HG03135 (cell line): ENCODE results near the gene DGAT2.
A peak's percentile ranks its signal among the peaks of the same experiment; 100 is the strongest.
"Not testable (repeated sequence)": the region's sequence is repeated elsewhere in the genome, so short reads cannot be mapped to it uniquely, and the experiment has no call there.

Experiments used
- ATAC-seq: cut with Tn5 transposase; IDR thresholded peaks from one replicate; pipeline ENCODE4 v1.9.1; 2021; ENCODE audit warnings: mild to moderate bottlenecking, moderate library complexity; ENCODE audit not compliant: unreplicated experiment

DGAT2 gene, protein sequence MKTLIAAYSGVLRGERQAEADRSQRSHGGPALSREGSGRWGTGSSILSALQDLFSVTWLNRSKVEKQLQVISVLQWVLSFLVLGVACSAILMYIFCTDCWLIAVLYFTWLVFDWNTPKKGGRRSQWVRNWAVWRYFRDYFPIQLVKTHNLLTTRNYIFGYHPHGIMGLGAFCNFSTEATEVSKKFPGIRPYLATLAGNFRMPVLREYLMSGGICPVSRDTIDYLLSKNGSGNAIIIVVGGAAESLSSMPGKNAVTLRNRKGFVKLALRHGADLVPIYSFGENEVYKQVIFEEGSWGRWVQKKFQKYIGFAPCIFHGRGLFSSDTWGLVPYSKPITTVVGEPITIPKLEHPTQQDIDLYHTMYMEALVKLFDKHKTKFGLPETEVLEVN

DNA sequence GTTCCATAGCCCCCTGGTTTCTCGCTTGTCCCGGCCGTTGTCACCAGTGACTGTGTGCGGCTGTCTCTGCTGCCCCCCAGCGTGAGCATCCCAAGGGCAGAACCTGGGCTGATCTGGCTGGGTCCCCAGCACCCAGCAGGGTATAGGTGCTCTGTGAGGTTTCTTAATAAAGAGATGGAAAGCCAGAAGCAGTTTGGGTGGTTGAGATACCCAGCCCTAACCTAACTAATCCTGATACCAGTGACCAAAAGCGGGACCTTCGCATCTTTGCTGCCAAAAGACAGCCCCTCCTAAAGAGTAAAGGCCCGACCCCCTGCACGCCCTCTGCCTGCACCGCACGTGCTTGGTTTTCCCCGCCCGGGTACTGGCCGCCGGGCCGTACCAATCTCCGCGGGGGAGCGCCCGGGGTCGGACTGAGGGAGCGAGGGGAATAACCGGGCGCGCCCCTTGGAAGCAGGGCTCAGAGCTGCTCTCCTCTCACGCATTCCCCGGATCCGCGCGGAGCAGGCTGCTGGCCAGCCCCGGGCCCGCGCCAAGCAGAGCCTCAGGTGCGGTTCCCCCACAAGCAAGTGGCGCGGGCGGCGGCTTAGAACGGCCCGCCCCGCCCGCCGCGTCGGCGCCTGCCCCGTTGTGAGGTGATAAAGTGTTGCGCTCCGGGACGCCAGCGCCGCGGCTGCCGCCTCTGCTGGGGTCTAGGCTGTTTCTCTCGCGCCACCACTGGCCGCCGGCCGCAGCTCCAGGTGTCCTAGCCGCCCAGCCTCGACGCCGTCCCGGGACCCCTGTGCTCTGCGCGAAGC, at the start of gene DGAT2:
Gene DGAT2 (plus strand): TSS at position 667 of the 797 bp plus-strand sequence. CDS start 214 bp downstream, outside the sequence.
- ATAC-seq: peak; percentile 70

DNA sequence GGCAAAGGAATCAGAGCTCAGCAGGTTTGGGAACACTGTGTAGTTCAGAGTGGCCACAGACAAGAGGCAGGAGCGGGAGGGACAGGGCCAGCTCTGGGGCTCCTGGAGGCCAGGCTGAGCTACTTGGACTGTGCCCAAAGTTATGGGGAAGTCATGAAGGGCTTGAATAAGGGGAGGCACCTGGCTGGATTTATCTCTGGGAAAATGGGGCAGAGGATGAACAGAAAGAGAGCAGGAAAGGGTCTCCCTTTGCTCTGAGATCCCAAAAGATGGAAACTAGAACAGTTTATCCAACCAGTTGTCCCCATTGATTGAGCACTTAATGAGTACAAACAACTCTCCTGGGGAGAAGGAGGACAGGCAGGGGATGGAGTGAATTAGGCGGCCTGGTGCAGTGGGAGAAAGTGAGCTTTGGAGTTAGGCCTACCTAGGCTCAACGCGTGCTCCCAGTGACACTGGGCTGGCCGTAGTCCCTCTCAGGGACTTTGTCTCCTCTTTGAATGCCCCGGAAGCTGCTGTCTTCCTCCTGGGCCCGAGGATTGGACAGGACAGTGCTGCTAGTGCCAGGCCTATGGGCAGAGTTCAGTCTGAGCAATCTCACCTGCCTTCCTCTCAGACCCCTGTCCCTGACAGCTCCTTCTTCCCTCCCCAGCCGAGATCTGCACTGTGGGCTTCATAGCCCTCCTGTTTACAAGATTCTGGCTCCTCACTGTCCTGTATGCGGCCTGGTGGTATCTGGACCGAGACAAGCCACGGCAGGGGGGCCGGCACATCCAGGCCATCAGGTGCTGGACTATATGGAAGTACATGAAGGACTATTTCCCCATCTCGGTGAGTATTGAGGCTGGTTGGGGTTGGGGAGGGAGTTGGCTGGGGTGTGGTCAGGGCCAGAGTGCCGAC, 49.0 kb upstream of the DGAT2 start:
- no peak for ATAC-seq

DNA sequence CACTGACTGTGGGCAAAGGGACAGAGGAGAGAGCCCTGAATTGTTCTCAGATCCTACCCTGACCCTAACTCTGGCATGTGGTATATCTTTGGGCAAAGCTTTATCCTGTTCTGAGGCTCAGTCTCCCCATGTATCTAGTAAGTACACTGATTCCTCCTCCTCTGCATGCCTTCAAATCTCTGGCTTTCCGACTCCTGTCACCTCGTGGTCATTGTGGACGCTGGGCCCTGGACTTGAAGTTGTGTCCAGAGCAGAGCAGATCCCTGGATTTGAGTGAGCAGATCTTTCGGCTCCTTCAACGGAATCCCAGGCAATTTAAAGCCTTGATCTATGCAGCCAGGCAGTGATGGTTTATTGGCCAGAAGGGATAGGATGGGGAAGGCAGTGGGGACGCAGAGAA, 47.9 kb upstream of the DGAT2 start:
- no peak for ATAC-seq

DNA sequence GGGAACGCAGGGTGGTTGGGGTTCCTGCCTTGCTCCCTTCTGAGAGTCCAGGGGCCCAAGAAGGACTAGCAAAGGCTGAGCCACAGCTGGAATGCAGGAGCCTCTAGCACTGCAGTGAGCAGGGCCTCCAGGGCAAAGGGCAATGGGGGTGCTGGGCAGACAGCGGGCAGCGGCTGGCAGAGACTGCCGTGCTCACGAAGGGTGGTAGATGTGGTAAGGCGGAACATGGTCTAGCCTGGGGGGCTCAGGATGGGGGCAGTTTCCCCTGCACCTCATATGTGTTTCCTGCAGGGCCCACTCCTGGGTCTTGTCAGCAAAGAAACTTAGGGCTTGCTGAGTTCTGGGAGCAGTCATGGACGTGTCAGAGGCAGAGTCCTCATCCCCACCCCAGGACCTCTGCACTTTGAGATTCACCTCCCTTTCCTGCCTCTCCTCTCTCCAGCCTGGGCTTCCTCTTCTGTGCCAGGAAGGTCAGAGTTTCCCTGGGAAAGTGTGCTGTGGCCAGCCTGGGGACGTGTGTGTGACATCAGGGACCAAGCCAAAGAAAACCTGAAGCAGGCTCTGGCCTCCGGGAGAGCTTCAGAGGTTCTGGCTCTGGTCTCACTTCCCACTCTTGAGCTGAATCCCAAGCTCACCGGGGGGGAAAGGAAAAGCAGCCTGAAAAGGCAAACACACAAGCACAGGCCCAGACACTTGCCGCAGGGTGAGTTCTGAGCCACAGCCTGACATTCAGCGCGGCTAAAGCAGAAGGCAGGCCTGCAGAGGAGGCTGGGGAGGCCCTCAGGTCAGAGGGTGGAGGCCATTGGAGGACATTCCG, 46.5 kb upstream of the DGAT2 start:
- no peak for ATAC-seq

DNA sequence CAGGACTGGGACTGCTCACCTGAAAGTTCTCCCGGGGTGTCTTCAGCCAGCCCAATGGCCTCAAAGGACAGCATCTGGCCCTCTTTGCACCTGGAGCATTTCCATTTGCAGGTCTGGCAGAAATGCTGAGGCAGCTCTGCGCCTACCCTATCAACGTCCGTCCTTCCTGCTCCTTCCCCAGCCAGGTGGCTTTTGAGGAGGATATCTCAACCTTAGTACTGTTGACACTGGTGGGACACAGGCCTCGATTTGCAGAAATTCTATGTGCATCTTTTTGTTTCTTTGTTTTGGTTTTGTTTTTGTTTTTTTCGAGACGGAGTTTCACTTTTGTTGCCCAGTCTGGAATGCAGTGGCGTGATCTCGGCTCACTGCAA, 45.9 kb upstream of the DGAT2 start:
- no peak for ATAC-seq

DNA sequence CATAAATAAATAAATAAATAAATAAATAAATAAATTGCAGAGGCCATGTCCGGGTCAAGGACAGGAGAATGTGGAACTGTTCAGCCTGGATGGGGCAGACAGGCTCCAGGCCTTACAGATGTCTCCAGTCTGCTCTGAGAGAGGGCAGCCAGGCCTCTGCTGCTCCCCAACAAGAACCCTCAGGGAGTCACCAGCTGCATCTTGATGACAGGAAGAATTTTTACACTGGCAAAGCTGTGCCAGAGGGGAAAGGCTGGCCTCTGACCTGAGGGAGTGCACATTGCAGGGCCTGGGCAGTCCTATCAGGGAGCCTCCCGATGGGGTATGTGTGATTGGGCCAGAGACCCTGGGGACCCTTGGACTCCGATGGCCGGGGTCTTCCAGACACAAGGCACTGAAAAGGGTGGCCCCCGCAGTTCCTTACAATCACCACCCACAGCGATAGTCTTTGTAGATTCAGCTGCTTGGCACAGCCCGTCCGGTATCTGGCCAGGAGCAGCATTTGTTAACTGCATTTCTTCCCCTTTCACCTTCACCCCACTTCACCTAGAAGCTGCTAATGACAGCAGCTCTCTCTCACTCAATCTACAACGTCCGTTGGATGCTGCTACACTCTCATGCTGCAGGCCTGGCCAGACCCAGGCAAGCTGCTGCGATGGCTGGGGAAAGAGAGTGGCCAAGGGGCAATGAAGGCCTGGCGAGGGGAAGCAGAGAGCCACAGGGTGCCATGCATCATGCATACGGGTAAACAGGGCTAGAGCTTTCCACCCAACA, 42.8 kb upstream of the DGAT2 start:
- ATAC-seq: no peak

DNA sequence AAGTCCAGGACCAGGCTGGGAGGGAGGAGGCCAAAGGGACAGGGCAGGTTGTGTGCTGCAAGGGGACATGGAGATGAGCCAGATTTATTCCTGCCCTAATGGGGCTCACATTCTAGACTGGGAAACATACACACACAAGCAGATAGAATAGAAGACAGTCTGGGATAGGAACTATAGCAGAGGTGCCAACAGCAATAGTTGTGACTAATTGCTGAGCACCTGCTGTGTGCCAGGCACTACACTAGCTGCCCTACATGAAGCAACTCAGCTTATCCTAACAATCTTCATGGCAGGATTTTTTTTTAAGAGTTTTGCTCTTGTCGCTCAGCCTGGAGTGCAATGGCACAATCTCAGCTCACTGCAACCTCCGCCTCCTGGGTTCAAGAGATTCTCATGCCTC, 39.6 kb upstream of the DGAT2 start:
- ATAC-seq: no peak

DNA sequence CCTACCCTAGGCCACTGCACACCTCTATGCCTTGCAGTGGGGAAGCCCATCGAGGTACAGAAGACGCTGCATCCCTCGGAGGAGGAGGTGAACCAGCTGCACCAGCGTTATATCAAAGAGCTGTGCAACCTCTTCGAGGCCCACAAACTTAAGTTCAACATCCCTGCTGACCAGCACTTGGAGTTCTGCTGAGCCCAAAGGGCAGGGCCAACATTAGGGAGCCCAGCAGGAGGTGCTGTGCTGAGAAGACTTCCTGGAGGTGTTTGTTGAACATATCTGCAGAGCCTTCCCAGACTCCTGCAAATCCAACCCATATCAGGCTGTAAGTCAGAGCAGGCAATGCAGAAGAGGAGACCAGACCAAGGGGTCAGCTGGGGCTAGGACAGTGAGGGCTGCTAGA, 37.5 kb upstream of the DGAT2 start:
- ATAC-seq: no peak

DNA sequence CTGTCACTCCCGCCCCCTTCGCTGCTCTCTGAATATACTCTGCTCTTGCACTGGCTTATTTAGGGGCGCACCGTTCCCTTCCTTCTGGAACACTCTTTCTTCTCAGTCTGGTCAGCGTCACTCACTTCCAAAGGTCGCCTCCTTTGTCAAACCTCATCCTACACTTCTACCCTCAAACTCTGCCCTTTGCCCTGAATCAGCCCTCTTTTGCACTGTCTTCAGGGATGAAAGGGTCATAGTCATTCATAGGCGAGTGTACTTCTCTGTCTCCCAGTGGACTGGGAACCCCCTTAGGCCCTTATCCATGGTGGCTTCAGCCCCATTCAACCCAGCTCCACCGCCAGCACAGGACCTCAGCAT, 35.5 kb upstream of the DGAT2 start:
- no peak for ATAC-seq

DNA sequence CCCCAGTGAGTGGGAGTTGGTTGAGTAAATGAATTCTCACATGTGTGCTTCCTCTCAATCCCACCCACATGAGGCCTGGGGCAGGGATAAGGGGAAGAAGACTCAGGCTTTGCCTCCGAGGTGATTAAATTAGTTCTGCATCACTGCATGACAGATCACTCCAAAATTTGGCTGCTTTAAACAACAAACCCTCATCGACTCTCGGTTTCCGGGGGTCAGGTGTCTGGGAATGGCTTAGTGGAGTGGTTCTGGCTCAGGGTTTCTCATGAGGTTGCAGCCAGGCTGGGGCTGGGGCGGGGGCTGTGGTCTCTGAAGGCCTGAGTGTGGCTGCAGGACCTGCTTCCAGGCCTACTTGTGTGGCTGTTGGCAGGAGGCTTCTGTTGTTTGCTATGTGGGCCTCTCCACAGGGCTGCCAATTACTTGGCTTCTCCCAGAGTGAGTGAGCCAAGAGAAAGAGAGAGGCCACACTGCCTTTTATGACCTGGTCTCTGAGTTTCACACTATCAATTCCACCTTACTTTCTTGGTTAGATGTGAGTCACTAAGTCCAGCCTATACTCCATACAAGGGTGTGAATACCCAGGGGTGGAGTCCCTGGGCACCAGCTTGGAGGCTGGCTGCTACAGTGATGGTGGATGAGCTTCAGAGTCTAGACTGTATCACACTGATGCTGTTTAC, 35.0 kb upstream of the DGAT2 start:
- no peak for ATAC-seq

DNA sequence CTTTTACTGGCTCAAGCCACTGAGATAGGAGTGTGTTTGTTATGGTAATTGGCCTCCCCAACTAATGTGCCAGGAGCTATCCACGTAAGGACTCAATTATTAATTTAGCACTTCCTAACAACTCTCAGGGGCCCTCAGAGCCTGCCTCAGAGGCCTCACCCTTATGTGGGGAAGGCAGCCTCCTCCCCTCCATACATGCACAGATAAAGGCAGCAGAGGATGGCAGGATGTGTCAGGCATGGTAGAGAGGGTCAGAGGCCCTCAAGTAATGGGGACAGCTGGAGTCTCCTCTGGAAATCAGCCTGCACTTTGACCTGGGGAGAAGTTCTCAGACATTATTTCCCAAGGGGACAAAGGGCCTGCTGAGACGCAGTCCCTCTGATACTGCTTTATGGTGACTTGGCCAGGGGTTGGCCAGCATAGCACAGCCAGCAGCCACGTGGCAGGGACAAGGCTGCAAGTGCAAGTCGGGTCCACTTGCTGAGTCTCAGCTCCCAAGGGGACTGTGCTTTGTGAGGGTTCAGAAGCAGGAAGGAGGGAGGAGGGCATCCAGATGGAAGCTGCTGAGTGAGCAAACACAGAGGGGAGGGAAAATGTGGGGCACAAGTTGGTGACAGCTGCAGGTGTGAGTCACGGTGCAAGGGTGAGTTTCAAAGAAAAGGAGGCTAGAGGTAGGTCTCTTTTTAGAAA, 33.9 kb upstream of the DGAT2 start:
- no peak for ATAC-seq

DNA sequence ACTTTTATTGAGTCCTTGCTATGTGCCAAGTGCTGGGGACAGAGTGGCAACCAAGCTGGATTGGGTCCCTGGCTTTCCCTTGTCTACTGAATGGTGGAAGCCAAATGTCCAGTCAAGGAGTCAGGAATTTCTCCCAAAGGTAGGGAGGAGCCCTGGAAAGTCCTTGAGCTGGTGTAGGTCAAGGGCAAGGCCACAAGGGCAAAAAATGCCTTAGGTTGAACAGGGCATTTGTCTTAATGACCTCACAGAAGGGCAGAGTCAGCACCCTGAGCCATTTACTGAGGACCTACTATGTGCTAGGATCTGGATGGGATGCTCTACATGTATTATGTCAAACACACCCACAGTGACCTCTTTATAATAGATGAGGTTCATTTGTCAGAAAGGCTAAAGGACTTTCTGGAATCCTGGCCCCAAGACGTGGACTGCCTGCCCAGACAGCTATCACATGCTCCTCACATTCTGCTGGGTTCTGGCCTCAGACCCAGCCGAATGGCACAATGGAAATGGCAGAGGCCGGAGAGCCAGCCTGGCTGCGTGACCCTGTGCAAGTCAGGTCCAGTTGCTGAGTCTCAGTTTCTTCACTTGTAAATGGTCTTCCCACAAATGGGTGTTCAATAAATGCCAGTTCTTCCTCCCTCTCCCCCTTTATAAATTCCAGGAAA, 33.3 kb upstream of the DGAT2 start:
- no peak for ATAC-seq

DNA sequence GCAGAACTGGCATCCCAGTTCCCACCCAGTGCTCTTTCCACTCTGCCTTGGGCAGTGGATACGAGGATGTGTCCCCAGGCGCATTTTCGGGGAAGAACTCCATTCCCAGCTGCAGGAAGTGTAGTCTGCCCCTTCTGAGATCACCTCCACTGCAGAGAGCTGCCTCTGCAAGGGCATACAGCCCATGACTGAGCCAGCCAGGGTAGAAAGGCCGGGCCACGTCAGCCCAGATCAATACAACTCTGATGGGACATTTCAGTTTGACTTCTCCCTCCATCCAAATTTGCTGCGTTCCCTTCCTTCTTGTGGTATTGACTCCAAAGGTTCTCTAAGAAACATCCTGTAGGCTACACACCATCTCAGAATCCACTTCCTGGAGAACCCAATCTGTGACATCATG, 31.3 kb upstream of the DGAT2 start:
- ATAC-seq: no peak

DNA sequence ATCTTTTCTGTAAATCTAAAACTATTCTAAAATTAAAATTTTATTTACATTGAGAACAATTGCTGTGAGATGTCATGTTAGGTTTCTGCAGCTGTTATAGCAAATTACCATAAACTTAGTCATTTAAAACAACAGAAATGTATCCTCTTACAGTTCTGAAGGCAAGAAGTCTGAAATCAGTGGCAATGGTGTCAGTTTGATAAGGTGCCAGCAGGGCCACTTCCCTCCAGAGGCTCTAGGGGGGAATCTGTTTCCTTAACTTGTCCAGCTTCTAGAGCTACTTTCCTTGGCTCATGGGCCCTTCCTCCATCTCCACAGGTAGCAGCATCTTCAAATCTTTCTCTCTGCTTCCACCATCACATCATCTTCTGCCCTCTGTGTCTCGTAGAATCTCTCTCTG, 27.9 kb upstream of the DGAT2 start:
- ATAC-seq: no peak

DNA sequence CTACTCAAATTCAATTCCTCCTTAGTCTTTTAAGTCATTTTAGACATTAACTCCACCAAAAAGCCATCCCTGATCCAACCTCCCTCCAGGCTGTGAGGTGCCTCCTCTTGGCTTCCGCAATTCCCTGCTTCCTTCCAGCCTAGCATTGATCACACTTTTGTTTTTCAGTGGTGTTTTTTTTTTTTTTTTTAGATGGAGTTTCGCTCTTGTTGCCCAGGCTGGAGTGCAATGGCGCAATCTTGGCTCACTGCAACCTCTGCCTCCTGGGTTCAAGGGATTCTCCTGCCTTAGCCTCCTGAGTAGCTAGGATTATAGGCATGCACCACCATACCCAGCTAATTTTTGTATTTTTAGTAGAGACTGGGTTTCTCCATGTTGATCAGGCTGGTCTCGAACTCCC, 25.4 kb upstream of the DGAT2 start:
- not testable (repeated sequence) for ATAC-seq

DNA sequence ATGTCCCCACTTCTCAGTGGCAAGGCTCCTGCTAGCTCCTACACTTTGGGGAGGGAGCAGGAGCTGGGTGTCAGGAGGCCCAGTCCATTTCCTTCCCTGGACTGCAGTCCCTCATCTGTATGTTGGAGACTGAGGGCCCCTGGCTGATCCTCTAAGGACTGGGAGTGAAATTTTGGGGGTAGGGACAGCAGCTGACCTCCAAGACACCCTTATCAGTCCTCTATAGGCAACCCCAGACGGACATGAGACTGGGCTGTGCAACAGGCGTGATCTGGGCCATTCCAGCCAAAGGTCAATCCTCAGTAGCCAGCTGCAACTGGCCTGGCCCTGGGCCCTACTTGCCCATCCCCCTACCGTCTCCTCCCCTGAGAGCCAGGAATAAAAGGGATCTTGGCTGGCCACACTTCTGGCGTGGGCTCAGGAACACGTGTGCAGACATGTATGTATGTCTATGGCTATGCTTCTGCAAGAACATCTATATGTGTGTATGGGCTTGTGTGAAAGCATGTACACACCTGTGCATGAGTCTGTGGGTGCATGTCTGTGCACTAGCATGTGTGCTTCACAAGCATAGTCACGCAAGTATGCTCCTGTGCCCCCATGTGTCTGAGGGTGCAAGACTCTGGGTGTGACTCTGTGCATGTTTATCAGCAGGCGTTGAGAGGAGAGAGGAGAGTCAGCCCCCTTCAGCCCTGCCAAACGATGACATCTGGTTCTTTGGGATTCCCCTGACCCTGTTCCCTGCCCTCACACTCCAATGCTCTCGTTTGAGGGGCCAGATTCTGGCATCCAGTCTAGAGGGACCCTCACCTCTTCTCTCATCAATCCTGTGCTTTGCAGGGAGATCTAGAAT, 24.6 kb upstream of the DGAT2 start:
- ATAC-seq: no peak

DNA sequence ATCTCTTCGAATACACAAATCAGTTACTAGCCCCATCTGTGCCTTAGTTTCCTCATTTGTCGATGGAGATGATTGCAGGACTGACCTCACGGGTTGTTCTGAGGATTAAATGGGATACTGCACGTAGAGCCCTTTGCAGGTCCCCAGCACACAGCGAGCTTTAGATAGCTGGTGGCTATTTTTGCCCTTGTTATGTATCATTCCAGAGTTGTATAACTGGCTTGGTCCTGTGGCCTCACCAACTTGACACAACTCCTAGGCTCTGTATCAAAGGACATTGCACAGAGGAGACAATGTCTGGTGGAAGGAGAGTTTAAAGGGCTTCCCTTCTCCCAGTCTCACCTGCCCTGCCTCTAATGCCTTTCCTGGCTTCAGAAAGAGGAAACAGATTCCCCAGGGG, 22.8 kb upstream of the DGAT2 start:
- ATAC-seq: no peak
